Activated CD4-positive, alpha-beta T cell treated with anti-CD3 and anti-CD28 coated beads, Interleukin-2, amount 50 U/mL, for 48 hours (primary cell): ENCODE measurements around the gene FAM171A2.
A peak's percentile ranks its signal among the peaks of the same experiment; 100 is the strongest.

Experiments
- DNase-seq, 2 experiments: peaks; one replicate each; pipeline ENCODE4 v3.0.0-alpha.2; 2020

Gene FAM171A2

DNA sequence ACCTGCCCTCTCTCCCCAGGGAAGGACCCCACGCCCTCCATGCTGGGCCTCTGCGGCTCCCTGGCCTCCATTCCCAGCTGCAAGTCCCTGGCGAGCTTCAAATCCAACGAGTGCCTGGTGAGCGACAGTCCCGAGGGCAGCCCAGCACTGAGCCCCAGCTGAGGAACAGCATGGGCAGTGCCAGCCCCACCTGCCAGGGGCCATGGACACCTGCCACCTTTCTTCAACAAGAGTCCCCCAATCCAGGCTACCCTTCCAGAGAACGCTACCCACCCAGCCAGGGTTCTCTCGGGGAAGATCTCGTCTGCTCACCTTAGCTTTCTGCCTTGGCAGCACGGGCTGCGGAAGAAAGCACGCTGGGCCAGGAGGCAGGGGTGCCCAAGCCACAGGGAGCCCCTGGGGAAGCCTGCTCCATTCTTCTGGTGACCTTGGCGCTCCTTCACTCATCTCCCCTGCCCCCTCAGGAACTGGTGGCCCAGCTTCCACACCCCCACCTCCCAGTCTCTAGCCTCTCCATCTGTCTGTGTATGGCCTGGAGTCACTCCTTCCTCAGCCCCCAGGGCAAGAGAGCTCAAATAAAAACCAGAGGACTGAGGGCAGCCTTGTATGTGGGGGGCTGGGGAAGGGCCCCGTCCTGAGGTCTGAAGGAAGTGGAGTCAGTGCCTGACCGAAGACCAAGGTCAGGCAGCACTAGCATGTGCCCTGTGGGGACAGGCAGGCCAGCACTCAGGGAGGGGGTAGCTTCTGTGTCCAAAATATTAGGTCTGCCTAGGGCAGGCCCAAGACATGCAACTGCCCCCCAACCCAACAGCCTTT, 45.4 kb downstream of the FAM171A2 start:
- no peak for DNase-seq

DNA sequence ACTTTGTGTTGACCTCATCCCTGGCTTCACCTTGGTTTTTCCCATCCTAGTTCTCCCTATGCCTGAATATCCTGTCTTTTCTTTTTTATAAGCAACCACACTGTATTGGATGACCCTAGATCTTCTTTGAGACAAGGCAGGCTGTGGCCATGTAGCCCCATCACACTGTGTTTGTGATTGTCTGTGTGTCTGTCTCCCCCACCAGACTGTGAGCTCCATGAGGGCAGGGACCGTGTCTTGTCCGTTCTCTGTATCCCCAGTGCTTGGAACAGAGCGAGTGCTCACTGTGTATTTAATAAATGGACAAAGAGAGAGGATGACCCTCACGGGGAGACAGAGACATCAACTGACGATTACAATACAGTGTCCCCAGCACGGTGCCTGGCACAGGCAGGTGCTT, 46.1 kb downstream of the FAM171A2 start:
- DNase-seq, result no peak

DNA sequence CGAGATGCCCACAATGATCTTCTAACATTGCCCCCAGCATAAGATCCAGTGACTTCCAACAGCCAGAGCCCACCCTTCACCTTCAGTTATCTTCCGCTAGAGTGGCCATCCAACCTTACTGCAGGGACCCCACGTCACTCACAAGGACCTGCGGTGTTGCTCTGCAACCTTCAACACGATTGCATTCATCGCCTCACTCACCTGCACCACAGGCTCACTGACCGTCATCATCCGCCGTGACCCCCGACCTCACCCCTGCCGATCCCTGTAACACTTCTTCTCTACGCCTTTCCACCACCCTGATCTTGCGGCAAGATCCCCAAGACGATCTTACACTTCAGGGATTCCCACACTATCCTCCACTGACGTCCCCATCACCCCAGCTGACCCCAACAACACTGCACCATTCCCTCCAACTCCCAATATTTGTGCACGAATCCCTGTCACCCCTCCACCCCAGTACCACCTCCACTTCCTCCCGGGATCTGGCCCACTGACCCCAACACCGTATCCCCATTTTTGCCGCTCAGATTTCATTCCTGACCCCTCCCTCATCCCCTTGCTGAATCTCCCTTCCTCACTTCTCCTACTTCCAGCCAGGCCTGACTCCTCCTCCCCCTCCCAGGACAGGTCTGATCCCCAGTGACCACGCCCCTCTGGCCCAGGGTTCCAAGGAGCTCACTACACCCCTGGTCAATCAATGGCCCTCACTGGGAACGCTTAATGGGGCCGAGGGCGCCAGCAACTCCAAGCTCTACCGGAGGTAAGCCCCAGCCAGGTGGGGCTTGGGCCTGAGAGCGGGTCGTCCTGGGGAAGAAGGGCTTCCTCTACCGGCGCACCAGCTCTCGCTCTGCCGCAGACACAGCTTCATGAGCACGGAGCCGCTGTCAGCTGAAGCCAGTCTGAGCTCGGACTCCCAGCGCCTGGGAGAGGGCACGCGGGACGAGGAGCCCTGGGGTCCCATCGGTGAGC, 47.6 kb downstream of the FAM171A2 start:
- DNase-seq, result no peak

DNA sequence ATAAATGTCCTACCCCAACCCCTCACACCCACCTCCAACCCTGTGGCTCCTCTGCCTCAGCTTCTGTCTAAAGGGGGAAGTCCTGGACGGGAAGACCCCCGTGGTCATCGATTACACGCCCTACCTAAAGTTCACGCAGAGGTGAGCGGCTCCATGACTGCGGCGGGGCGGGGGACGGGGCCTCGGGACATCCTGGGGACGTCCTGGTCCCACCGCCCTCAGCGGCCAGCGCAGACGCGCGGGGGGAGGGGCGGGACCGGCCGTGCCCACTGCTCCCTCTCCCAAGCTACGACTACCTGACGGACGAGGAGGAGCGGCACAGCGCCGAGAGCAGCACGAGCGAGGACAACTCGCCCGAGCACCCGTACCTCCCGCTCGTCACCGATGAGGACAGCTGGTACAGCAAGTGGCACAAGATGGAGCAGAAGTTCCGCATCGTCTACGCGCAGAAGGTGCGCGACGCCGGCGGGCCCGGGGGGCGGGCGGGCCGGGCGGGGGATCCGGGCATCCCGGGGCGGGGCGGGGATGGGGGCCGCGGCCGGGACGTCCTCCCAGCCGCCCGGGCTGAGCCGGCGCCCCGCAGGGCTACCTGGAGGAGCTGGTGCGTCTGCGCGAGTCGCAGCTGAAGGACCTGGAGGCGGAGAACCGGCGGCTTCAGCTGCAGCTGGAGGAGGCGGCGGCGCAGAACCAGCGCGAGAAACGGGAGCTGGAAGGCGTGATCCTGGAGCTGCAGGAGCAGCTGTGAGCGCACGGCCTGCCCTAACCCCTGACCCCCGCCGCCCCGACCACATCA, 48.6 kb downstream of the FAM171A2 start:
- DNase-seq, result peak; percentile 62 to 64

DNA sequence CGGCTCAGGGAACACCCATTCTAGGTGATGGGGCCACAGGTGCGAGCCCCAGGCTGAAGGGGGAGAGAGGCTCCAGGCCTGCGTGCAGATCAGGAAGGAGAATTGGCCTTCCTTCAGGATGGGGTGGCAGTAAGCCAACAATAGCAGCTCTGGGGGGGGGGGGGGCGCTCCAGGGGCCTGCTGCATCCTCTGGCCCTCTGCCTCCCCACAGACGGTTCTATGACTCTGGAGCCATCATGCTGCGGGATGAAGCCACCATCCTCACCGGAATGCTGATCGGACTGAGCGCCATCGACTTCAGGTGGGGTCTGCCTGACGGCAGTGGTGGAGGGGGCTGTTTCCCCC, 49.2 kb downstream of the FAM171A2 start:
- no peak for DNase-seq

DNA sequence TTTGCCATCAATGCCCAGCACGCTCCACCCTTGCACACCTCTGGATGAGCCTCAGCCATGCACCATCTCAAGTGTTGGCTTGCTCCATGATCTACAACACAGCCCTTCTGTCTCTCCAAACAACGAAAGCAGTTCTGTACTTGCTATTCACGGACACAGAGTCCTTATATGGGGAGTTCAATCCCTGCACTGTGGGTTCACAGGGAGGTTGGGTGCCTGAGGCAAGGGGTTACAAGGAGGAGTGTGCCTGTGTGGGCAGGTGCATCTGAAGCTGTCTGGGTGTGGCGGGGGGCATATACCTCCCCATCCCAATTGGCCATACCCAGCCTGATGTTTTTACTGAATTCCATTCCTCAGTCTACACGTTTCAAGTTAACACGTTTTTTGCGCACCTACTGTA, 49.6 kb downstream of the FAM171A2 start:
- DNase-seq, result no peak

DNA sequence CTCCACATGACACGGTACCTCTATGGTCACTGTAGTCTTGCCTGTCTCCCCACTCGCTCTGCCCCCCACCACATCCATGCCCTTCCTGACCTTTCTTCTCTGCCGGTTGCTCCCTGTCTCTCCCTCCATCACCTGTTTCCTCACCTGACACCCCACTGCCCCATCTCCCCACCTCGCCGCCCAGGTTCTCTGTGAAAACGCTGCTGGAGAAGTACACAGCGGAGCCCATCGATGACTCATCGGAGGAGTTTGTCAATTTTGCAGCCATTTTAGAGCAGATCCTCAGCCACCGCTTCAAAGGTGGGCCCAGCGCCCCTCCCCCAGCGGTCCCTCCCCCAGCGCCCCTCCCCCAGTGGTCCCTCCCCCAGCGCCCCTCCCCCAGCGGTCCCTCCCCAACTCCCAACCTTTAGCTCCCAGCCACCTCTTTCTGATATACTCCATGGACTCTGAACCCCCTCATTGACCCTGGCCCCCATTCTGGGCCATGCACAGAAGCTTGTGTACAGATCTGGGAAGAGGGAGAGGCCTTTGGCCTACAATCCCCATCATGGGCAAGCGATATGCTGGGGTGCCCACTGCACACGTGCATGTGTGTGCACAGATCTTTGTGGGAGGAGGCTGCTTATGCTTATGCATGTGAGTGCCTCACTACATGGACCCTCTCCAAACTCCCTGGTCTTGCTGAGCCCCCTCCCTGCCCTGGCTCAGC, 51.1 kb downstream of the FAM171A2 start:
- no peak for DNase-seq

DNA sequence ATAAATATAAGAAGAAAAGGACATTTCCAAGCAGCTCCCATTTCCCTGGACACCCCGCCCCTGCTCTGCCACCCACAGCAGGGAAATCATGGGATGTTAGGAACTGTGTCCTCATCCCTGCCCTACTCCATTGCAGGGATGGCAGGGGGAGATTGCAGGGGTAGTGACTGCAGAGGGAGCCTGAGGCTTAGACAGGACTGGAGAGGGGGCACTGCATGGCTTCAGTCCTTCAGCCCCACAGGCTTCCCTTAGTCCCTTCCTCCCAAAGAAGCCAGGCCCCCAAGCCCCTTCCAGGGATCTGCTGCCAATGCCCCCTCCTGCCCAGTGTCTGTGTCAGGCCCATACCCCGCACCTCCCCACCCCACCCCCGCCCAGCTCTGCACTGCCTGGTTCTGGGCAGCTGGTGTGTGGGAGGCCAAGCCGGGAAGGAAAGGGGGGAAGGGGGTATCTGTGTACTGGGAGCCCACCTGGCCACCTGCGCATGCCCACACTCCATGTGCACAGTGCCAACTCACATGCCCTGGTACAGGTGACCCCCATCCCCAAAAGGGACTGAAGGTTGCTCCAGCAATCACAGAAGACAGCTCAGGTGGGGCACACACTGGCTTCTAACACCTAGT, 52.0 kb downstream of the FAM171A2 start:
- no peak for DNase-seq

DNA sequence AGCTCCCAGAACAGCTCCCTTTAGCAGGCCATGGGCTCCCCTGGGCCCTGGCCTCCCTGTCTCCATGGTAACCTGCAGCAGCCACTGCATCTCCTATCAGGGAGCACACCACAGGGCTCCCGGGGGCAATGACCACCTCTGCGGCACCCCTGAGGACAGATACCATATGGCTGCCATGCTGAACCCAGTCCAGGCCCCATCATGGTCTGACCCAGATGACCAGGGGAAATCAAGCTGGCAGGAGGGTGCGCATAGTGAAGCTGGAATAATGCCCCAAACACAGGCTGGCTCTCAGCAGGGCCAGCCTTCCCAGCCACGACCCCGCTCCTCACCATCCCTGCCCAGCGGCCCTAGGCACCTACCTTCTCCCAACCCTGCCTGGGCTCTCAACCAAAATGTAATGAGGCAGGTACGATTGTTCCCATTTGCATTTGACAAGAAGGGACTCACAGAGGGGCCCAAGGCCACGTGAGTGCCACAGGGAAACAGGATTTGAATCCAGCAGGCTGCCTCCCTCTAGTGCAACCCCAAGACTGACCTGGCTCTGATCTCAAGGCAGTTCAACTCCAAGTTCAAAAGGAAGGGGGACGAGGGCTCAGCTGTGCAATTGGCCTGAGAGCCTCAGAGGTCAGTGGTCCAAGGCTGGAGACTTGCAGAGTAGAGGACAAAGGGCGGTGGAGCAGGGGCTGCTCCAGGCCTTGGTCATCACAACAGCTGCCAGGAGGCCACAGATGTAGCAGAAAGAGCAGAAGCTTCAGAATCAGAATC, 52.9 kb downstream of the FAM171A2 start:
- DNase-seq, result no peak

DNA sequence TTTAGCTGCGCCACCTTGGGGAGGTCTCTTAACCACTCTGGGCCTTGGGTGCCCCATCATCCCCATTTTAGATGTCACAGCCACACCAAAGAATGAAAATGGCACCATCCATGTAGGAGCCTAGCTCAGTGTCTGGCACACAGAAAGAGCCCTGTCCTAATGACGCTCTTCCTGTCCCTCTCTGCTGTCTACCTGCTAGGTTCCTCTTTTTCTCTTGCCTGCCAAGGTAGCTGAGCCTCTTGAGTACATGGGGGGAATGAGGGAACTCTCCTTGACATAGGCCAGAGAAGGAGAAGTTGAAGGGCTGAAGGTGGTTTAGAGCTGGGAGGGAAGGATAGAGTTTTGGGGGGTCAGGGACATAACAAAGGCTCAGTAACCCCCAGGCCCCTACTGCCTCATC, 53.5 kb downstream of the FAM171A2 start:
- no peak for DNase-seq

DNA sequence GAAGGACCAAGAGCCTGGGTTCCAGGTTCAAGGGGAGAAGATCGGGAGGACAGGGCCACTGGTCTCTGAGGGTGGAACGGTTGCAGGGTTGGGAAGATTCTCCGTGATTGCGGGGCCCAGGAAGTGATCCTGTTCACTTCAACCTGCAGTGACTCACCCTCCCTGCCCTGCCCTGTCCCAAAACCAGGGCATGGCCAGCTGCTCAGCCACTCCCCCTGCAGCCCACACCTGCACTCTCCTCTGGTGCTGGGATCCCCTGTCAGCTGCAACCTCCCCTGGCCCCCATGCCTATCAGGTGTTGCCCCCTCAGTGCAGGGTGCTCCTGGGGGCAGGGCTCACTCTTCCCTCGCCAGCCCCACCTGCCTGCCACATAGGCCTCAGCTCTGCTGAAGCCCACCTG, 54.2 kb downstream of the FAM171A2 start:
- no peak for DNase-seq

DNA sequence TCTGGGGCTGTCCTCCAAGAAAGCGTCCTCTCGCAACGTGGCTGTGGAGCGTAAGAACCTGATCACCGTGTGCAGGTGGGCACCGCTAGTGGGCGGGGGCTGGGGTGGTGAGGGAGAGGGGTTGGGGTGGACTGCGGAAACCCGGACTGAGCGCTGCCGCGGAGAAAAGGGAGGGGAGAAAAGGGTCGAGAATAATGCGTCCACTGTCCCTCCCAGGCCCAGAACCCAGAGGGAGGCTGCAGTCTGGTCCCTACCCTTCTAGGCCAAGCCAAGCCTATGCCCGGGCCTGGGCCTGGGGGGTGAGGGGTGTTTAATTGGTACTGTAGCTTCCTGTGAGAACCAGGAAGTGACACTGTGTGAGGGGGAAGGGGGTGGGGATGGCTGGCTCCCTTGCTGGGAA, 54.8 kb downstream of the FAM171A2 start:
- DNase-seq, result no peak

DNA sequence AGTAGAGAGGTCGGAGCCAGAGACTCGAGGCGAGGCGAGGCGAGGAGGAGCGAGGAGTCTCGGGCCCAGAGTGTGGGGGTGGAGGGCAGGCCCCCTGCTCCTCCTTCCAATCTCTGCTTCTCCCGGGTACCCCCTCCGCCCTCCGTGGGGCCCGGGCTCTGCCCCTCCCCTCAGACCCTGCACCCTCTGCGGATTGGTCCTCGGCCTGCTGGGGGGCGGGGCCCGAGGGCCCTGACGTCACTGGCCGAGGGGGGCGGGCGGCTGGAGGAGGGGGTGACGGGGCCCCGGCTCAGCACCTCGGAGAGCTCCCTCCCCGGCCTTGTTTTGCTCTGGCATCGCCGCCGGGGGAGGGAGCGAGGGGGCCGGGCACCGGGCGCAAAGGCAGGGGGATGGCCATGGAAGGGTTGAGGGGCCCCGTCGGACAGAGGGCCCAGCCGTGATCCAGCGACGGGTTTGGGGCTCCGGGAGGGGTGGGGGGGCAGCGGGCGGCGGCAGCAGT, 55.3 kb downstream of the FAM171A2 start, which contains the start of gene RUNDC3A:
TSS of gene RUNDC3A (plus strand) at position 282 of the 499 bp plus-strand sequence. CDS start 232 bp downstream, outside the sequence.
- DNase-seq, result peak; percentile 83 to 86

DNA sequence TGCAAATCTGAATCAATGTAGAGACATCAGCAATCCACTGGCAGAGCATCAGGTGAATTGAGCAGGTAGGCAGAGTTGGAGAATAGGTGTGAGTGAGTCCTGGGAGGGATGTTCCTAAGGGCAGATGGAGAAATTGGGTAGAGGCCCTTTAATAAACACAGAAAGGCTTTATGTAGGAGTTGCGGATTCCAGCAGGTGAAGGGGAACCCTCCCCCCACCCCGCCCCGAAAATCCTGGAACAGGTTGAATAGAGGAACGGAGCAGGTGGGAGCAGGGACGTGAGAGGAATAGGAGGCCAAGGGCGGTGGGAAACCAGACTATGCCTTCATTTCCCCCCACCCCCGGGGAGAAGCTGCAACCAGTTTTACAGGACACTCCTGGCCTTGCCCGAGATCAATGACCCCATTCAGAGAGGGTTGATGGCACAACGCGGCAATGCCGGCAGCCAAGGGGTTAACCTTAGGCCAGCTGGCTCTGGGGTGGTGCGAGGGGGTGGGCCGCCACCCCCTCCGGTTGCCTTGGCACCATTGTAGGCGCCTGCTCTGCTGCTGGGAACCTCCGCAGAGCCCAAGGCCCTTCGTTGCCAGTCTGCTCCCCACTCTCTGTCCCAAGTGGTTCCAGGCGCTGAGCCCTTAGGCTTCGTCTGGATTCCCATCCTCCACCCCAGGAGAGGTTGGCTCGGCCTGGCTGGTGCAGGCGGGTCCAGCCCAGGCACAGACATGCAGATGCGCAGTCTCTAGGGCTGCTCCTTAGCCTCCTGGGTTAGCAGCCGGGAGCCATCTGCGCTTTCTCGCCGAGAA, 56.1 kb downstream of the FAM171A2 start:
- DNase-seq, result no peak

DNA sequence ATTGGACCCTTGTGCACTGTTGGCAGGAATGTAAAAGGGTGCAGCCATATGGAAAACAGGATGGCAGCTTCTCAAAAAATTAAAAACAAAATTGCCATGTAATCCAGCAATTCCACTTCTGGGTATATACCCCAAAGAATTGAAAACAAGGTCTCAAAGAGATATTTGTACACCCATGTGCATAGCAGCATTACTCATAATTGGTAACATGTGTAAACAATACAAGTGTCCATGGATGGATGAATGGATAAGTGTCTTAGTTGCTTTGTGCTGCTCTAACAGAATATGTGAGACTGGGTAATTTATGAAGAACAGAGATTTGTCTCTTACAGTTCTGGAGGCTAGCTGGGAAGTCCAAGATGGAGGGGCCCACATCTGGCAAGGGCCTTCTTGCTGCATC, 59.0 kb downstream of the FAM171A2 start:
- no peak for DNase-seq
